GM23338 (cell line): ENCODE results near the gene SUN2.

Experiments used
- CTCF ChIP-seq, 2 experiments: fragments of 200-600 bp in 1 of 2; sonication (generic) in 1 of 2; conservative IDR thresholded peaks; 2 replicates each; pipeline versions ENCODE4 v1.5.1 to v1.6.1; 2016 to 2017; ENCODE audit warnings: antibody characterized with exemption in 2 of 2, low read depth in 2 of 2, mild to moderate bottlenecking in 2 of 2, moderate library complexity in 1 of 2
- EZH2 ChIP-seq: fragments of 200-600 bp; sonication (generic); IDR thresholded peaks from one replicate; pipeline ENCODE4 v1.8.0; 2017; ENCODE audit warnings: antibody characterized with exemption, mild to moderate bottlenecking, low read depth; ENCODE audit not compliant: unreplicated experiment
- EZH2phosphoT487 ChIP-seq: fragments of 200-600 bp; sonication (generic); IDR thresholded peaks from one replicate; pipeline ENCODE4 v1.8.1; 2018; ENCODE audit warnings: antibody characterized with exemption; ENCODE audit not compliant: unreplicated experiment
- POLR2AphosphoS5 ChIP-seq: IDR thresholded peaks from 2 replicates; pipeline ENCODE4 v1.6.1; 2016; ENCODE audit warnings: antibody characterized with exemption, low read depth

GRCh38 chr22:38799265-38800002, 43.6 kb upstream of the SUN2 start:
- TF ChIP-seq CTCF (conservative IDR thresholded peaks at IDR 0.05; ENCODE audit: low read depth in 2 of 2): no peak
- TF ChIP-seq POLR2AphosphoS5: no peak
- no peak for TF ChIP-seq EZH2phosphoT487
- TF ChIP-seq EZH2: no peak
